HG03558 (cell line): Measurements from ENCODE around the gene VSNL1.

Experiments
- ATAC-seq: cut with Tn5 transposase; IDR thresholded peaks from one replicate; pipeline ENCODE4 v1.9.1; 2021; ENCODE audit warnings: moderate number of reproducible peaks; ENCODE audit not compliant: unreplicated experiment; ENCODE audit errors: extremely low read depth

Gene VSNL1

DNA sequence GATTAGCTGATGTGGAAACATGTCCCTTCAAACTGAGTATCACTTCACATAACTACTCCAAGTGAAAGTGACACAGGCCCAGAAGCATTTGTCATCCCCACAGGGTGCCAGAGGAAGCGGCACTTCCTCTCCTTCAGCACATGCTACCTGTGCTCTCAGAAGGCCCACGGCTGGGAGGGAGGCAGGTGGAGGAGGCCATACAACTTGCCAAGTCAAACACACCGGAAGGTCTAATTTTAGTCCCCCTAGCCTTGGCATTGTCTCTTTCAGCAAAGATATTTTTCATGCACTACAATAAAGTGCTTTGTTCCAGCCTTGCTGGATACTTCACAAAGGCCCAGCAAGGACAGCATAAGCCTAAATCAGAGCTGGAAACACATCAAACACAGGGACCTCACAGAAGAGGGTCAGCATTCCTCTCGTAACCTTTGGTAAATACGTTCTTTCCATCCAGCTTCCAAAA lies 38.0 kb downstream of the VSNL1 start:
- ATAC-seq = peak; percentile 50

DNA sequence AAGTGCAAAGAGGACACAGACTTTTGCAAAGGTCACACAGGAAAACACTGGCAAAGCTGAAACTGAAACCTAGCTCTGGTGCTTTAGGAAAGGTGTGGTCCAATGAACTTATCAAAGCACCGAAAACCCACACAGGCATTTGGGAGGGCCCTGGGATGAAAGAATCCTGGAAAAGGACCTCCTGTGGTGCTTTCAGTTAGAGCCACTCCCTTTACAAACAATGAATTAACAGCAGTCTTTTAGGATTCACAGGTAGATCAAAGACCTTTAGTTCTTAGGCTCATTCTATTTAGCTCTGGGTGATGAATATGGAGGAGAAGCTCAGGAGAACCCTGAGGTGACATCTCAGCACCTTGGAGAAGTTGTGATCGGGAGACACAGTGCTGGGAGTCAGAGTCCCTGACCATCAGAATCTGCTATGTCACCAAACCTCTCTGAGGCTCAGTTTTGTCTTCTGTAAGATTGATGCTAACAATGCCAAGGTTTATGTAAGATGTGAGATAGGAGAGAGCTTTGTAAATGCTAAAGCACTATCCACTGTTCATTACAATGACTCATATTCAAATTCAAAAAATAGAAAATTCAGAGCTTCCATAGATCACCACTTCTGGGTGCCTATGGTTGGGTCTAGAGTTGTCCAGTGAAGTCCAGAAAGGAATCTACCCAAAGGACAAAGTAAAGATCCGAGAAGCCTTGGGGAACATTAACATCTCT lies 39.3 kb downstream of the VSNL1 start:
- ATAC-seq = no peak

DNA sequence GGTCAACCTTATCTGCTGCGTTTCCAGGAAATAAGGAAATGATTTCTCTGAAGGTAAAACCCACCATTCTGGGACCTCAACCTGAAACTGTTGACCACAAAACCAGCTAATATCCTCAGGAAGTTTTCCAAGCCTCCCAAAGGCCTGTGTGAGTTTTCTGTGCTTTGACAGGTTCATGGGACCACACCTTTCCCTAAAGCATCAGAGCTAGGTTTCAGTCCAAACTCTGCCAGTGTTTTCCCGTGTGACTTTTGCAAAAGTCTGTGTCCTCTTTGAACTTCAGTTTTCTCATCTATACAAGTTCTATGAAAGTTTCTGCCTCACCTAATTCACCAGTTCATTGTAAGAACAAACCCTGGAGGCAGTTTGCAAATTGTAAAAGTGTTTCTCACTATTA lies 39.8 kb downstream of the VSNL1 start:
- no peak for ATAC-seq

DNA sequence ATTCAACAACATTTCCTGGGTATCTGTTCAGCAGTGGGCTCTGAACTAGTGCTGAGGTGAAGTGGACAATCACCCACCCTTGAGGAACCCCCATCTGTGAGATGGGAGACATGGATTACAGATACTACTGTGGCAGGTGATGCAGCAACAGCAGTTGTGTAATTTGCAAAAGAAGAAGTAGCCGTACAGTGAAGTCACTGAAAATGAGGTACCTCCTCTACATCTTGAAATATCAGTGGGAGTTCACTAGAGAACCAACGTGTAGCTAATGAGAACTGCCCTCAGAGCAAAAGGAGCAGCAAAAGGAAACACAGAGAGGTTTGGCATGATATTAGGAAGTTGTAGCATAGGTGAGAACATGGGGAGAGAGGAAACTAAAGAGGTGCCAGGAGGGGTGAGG lies 41.3 kb downstream of the VSNL1 start:
- ATAC-seq = no peak

DNA sequence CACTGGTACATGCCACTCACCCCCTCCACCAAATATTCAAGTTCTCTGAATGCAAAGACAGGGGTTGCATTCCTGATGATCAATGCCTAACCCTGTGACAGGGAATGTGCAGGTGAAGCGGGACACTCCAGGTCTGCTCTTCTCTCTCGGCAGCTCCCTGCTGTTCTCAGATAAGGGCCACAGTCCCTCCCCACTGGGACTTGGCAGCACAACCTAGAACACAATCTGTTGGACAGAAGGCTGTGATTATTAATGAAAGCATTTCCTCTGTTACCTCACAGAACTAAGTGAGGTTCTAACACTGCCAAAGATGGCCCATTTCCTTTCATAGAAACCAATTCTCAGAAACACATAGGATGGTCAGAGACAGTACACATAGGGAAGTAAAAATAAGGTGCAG lies 42.7 kb downstream of the VSNL1 start:
- ATAC-seq = no peak

DNA sequence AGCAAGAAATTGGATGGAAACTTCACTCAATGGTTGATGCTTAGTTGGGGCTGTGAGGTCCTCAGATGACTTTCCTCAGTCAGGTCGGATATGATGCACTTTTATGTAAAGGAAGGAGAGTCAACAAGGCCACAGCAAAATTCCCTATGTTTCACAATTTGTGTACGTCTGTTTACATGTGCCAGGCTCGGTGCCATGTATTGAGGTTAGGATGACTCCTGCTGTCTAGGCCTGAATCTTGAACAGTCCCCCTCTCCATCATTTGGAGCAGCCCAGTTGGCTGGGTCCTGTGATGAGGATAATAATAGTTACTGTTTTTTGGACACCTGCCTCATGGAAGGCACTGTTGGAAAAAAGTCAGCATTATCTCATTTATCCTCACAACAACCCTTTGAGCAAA lies 43.1 kb downstream of the VSNL1 start:
- ATAC-seq = no peak

DNA sequence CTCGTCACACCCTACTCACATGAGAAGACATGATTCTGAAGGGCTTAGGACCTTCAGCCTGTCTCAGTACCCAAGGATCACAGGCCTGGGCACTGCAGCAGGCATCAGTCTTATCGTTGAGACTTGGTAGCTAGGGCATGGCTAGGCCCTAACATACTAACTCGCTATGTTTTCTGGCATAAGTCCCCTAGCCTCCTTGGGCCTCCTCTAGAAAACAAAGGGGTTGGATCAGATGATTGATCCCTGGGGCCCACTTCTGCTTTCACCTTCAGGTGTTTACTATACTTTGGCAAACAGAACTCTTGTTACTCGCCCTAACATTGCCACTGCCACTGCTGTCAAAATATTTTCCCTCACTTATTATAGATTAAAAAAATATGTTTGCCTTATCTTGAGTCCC lies 44.2 kb downstream of the VSNL1 start:
- ATAC-seq = no peak

DNA sequence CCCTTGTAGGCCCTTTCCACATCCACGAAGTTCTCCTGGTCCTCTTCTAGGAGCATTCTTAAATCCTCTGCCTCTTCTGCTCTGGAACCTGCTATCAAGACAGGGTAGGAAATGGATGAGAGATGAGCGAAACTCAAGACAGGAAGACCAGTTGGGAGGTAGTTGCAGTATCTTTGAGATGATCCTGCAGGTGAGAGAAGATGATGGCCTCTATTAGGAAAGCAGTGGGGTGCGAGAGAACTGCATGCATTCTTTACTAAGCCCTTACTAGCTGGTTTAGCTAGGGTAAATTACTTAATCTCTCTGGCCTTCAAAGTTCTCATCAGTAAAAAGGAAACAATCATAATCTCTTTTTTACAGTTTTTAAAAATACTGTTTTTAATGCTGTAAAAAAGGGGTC lies 47.0 kb downstream of the VSNL1 start:
- ATAC-seq = no peak

DNA sequence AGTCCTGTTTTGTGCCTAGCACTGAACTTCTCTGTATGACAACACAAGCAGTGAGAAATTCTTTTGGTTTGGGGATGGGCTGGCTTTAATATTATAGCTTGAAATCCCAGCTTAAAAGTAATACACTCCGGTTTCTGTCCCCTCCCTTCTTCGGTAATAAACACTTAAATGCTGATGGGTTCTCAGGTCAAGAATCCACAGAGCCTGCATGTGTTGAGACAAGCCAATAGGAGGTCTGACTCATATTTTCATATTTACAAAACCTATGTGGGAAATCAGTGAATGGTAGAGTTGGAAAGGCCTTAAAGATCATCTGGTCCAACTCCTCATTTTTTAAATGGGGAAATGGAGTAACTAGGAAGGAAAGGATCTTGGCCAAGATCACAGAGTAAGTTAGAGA lies 47.5 kb downstream of the VSNL1 start:
- ATAC-seq = no peak

DNA sequence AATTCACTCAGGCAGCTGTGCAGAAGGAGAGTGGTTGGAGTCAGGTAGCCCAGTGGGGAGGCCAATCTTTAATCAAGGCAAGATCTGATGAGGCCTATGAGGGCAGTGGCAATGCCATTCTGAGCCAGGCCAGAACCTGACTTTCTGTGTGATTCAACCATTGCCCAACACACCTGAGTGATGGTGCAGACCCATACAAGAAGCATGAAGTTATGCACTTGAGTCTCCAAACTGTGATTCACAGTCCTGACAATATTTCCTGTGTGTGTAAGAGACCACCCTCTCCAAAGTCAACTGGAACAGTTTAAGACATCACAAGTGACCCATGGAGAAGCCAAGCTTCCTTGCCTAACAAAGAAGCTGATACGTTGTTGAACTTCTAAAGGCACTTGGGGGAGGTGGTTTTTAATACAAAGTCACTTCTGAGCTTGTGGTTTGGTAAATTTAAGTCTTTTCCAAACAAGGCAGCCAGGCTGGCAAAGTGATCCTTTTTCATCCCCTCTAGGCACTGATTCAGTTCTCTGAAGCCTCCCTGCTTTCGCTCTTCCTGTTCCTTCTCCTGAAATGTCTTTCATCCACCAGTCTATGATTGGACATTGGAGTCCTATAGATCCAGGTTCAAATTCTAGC lies 49.0 kb downstream of the VSNL1 start:
- ATAC-seq = no peak

DNA sequence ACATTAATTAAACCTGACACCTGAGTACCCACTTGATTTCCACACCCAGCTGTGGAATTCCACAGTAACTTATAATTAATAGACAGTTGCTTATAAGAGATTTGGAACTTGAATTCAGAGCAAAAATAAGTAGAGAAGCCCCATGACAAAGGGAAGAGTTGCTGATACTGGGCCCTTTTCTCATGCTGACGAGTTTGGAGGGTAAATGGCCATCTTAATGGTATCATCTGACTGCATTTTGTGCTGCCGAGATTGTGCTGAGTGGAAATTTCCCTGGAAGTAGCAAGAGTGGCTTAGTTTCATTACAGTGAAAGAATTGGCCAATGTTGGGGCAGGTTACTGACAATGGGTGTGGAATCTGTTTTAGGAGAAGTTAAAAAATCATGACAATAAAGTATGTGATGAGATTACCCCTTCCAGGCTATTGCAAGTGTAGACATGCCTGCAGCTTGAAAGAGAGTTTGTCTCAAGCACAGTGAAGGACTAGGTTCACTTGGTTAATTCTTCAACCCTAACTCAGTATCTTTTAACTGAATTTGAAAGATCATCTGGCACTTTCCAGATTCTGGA lies 49.9 kb downstream of the VSNL1 start:
- no peak for ATAC-seq

DNA sequence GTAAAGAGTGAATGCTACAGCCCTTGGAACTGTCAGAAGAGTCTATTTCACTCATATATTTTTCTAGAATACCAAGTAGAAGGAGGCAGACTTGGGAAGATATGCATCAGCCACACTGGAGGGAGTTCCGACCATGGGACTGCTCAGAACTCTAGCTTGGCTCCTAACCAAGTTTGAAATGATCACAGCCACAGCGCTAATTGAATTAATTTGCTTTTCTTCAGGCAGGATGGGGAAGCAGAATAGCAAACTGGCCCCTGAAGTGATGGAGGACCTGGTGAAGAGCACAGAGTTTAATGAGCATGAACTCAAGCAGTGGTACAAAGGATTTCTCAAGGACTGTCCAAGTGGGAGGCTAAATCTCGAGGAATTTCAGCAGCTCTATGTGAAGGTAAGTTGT lies 51.4 kb downstream of the VSNL1 start:
- ATAC-seq = no peak

DNA sequence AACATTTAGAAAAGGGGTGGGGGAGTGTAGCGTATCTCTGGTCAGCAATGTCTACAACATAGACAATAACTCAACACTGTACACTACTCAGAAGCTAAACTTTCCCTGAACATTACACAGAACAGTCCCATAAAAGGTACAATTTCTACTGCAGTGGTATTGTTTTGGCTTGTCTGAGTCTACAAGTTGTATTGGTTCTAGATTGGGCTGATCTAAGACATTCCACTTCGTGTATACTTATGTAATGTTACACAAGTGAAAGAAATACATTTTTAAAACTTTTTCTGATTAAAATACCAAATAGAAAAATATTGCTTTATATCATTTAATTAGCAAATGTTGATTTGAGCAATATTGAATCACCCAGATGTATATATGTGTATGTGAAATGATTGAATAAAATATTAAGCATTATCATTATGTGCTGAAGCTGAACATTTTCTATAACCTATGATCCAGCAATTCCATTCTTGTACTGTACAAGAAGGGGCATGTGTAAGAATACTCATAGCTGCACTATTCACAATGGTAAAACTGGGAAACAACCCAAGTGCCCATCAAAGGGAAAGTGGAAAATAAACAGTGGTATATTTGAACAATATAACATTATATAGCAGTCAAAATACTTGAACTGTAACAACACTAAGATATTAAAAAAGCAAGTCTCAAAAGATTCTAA lies 52.4 kb downstream of the VSNL1 start:
- ATAC-seq = no peak

DNA sequence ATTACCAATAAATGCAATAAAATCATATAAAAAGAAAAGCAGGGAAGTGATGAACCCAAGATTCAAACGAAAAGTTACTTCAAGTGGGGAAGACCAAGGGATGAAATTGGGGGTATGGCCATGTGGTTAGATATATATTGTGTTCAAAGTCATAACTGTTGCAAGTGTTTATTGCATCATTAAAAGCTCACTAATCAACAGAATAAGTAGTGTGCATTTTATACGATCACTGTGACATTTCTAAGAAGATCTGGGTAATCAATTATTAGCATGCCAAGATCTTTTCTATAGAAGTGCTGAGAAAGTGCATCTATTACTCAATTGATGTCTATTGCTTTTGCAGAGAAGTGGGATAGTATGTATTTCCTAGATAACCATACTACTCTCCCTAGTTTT lies 52.9 kb downstream of the VSNL1 start:
- no peak for ATAC-seq

DNA sequence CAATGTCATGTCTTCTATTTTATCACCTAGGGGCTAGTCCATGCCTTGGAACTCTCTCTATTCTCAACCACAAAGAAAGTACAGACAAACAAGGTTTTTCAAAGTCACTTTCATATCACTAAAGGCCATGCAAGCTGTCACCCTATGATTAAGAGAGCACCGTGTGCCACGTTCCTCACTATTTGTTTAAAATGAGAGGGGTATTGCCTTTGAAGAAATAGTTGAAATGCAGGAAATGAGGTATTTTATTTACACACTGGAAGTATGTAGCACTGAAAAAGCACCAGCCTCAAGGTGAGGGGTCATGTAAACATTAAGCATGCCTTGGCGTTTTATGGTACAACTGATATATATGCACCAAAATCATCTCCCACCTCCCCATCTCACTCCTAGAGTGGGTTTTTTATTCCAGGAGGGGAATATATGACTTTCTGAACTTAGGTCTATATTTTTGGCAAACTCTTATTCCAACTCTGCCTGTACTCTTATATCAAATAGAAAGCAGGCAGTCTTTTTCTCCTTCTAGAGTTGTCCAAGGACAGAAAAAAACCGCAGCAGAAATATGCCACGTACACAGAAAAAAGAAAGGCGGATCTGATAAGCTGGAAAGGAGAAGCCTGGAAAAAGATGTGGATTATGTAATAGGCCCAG lies 53.5 kb downstream of the VSNL1 start:
- no peak for ATAC-seq

DNA sequence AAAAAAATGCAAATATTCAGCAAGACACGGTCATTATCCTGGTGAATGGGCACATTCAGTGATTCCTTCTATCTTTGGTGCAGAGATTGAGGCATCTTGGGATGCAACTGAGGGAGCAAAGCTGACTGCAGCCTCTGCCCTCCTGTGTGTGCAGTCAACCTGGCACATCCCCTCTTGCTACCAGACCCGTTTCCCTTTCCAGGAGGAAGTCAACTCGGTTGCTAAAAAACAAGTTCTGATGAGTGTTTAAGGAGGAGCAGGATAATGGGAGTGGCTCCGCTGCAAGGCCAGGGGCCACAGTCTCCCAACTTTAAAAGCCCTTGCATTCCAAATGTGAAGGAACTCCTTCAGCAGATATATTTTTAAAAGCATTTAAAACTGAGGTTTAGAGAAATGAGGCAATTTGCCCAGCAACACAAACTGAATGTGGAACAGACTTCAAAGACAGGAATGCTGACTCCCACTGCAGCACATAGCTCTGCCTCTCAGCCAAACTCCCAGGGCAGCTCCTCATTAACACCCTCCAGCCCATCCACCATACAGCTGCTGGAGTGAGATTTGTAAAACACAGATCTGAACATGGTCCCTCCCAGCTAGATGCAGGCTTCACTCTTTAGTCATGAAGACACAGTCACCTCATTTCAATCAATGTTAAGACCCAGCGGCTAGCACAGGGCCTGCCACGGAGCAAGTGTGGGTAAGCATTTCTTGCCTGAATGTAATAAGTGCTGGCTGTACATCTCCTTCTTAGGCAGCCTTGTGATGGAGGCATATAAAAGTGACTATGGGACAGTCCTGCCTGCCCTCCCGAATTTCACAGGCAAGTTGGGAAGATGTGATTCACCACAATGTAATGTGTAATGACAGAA lies 54.3 kb downstream of the VSNL1 start:
- ATAC-seq = no peak

DNA sequence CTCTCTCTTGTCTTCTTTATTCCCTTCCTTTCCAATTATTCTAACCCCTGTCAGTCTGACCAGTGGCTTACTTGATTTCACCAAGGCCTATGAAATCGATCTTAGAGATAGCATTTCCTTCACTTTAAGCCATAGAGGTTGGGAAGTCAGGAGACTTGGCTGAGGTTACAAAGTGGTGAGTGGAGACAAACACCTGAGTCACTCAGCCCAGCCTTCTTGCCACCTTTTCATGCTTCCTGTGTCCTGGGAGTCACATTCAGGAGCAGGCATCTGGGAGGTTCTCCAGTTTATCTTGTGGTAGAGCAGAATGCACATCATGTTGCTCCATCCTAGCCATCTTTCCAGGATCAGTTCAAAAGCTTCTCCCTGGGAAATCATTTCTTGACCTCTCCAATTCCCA lies 59.1 kb downstream of the VSNL1 start:
- ATAC-seq = no peak

DNA sequence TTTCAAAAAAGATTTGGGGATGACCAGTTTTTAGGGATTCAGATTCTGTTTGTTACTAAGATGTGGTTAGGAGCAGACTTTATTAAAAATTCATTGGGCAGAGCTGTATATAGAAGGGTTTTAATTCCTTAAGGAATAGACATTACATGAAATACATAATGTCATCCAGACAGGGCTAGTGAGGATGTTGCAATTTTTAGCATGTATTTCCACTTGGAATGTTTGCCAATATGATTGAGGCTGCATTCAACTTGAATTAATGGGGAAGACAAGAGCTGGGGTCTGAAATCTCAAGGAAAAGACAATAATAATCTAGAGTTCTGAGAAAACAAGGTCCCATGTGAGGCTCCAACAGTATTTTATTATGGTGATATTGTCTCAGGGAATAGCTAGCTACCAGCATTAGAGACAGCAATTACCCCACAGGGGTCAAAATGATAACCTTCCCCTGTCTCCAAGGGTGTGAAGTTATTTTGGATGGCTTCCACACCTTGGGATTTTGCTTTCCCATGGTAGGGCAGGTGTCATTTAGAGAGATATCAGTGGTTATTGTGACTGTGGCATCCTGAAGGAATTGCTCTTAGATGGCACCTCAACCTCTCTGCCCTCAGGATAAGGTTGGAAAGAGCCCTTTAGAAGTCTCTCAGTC lies 60.2 kb downstream of the VSNL1 start:
- ATAC-seq = no peak

DNA sequence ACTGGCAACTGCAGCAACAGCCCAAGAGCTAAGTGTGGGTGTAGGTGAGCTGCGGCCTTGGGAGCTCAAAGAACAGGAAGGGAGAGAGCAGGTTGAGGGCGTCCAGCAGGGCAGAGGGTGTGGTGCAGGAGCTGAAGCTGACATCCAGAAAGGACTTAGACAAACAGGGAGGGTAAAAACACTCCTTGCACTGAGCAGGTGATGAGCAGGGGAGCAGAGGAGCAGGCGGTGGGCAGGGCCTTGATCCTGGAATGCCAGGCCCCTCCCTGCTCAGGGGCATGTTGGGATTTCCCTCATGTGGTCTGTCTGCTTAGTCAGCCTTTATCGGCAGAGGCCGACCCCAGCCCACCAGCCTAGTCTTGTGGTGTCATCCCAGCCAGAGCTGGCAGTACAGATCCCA lies 63.6 kb downstream of the VSNL1 start:
- no peak for ATAC-seq
